ENCODE data around the gene ADAMTSL2.

Gene ADAMTSL2

GRCh38 chr9:133606708-133607025 is 72.2 kb downstream of the ADAMTSL2 start:
- no peak for DNase-seq (ENCODE audit: low read depth in 2 of 2)

GRCh38 chr9:133607381-133607780 is 72.9 kb downstream of the ADAMTSL2 start:
- no peak for DNase-seq (ENCODE audit: low read depth in 2 of 2)

- no peak for DNase-seq (ENCODE audit: low read depth in 2 of 2)
These were observed 73.5 kb downstream of the ADAMTSL2 start for GRCh38 chr9:133607976-133608375.

GRCh38 chr9:133608382-133608781 is 73.9 kb downstream of the ADAMTSL2 start:
- no peak for DNase-seq (ENCODE audit: low read depth in 2 of 2)

GRCh38 chr9:133608889-133609288 is 74.4 kb downstream of the ADAMTSL2 start:
- no peak for DNase-seq (ENCODE audit: low read depth in 2 of 2)

- DNase-seq (ENCODE audit: low read depth in 2 of 2), result no peak
These were observed 75.0 kb downstream of the ADAMTSL2 start, which contains the start of gene FAM163B for GRCh38 chr9:133609311-133610098. TSS of gene FAM163B (minus strand) at chr9:133609389. CDS start at chr9:133580223, 29,166 bp downstream.

GRCh38 chr9:133610845-133611244 is 76.3 kb downstream of the ADAMTSL2 start:
- DNase-seq (ENCODE audit: low read depth in 2 of 2), result no peak

- DNase-seq (ENCODE audit: low read depth in 2 of 2), result no peak
These were observed 77.5 kb downstream of the ADAMTSL2 start for GRCh38 chr9:133612051-133612450.

- DNase-seq (ENCODE audit: low read depth in 2 of 2), result no peak
These were observed 78.3 kb downstream of the ADAMTSL2 start for GRCh38 chr9:133612816-133613215.

GRCh38 chr9:133613432-133613831 is 78.9 kb downstream of the ADAMTSL2 start:
- no peak for DNase-seq (ENCODE audit: low read depth in 2 of 2)

- DNase-seq (ENCODE audit: low read depth in 2 of 2), result no peak
These were observed 79.6 kb downstream of the ADAMTSL2 start for GRCh38 chr9:133614056-133614455.

GRCh38 chr9:133614678-133615077 is 80.2 kb downstream of the ADAMTSL2 start:
- no peak for DNase-seq (ENCODE audit: low read depth in 2 of 2)

GRCh38 chr9:133615186-133615585 is 80.7 kb downstream of the ADAMTSL2 start:
- no peak for DNase-seq (ENCODE audit: low read depth in 2 of 2)

GRCh38 chr9:133615606-133616188 is 81.2 kb downstream of the ADAMTSL2 start:
- DNase-seq (ENCODE audit: low read depth in 2 of 2), result no peak

GRCh38 chr9:133616643-133617405 is 82.3 kb downstream of the ADAMTSL2 start:
- no peak for DNase-seq (ENCODE audit: low read depth in 2 of 2)

- no peak for DNase-seq (ENCODE audit: low read depth in 2 of 2)
These were observed 84.2 kb downstream of the ADAMTSL2 start for GRCh38 chr9:133618726-133619125.

GRCh38 chr9:133619791-133620190 is 85.3 kb downstream of the ADAMTSL2 start:
- DNase-seq (ENCODE audit: low read depth in 2 of 2), result peak; percentile 6 to 23

GRCh38 chr9:133621725-133622267 is 87.3 kb downstream of the ADAMTSL2 start:
- DNase-seq (ENCODE audit: low read depth in 2 of 2), result no peak

- no peak for DNase-seq (ENCODE audit: low read depth in 2 of 2)
These were observed 88.1 kb downstream of the ADAMTSL2 start for GRCh38 chr9:133622555-133622954.
